HepG2 (cell line): ENCODE results near the gene SHROOM1. TPM values are rescaled to one million over a fixed set of nuclear protein-coding genes. Genes with fewer than 3 reads are reported as not detected.

Experiments used
- ATAC-seq: fragments of 200-7000 bp; cut with Tn5 transposase; 3 replicates; pipeline ENCODE4 v1.9.1; 2020; ENCODE audit warnings: mild to moderate bottlenecking, moderate library complexity
- BruUV-seq: library from RNA; stranded (reverse); fragments of 400-500 nt; replicated peaks from 2 replicates; lab custom pipeline; 2021; lab: Mats Ljungman, UMichigan
- CTCF ChIA-PET: fragments of 300-600 bp; formaldehyde crosslinking; extraction: SDS; loops from one replicate; lab custom pipeline; 2021; ENCODE audit warnings: low total read pairs, inconsistent platforms, low intra/inter-chr PET ratio; lab: Yijun Ruan, JAX
- POLR2A ChIA-PET: fragments of 350-600 bp; sonication (Branson Sonifier 250); formaldehyde crosslinking; loops from one replicate; lab custom pipeline; 2020; ENCODE audit warnings: antibody characterized with exemption, inconsistent platforms; lab: Yijun Ruan, JAX
- DNase-seq: peaks from one replicate; pipeline ENCODE4 v3.0.0-alpha.2; 2015; ENCODE audit warnings: low spot score
- FAIRE-seq: peaks from 3 replicates; lab custom pipeline; 2011; peaks lifted over from hg19 to GRCh38; lab: Jason Lieb, UNC
- H2AFZ ChIP-seq: one replicate; pipeline ENCODE4 v1.6.1; 2011; ENCODE audit warnings: low read length, inconsistent platforms
- H3K27ac ChIP-seq: fragments of 300-600 bp; 3 replicates; pipeline ENCODE4 v1.8.0; 2011; ENCODE audit warnings: mixed run types, mild to moderate bottlenecking, mixed read lengths, low read length, inconsistent platforms; ENCODE audit not compliant: insufficient read depth; ENCODE audit errors: extremely low read length
- H3K27me3 ChIP-seq, 2 experiments: fragments of 200-600 bp in 1 of 2; 2 replicates in 1 of 2; 3 replicates in 1 of 2; pipeline versions ENCODE4 v1.6.0 to v1.8.0; 2011; ENCODE audit warnings: low read length in 2 of 2, mild to moderate bottlenecking in 2 of 2, moderate library complexity in 2 of 2, inconsistent platforms in 1 of 2; ENCODE audit not compliant: insufficient read depth in 2 of 2, control insufficient read depth in 1 of 2
- H3K36me3 ChIP-seq, 2 experiments: fragments of 200-600 bp in 1 of 2; replicated peaks in 1 of 2; 2 replicates in 1 of 2; 3 replicates in 1 of 2; pipeline versions ENCODE4 v1.5.1 to v1.8.0; 2011; ENCODE audit warnings: low read length in 2 of 2, inconsistent platforms in 1 of 2; ENCODE audit not compliant: insufficient read depth in 2 of 2, control insufficient read depth in 1 of 2
- H3K4me1 ChIP-seq: 2 replicates; pipeline ENCODE4 v1.5.1; 2012; ENCODE audit warnings: low read length, inconsistent platforms; ENCODE audit not compliant: insufficient read depth
- H3K4me2 ChIP-seq: 2 replicates; pipeline ENCODE4 v1.6.0; 2011; ENCODE audit warnings: low read depth, low read length, inconsistent platforms
- H3K4me3 ChIP-seq, 3 experiments: fragments of 200-600 bp in 1 of 3; sonication (generic), shearing (Covaris generic) in 1 of 3; replicated peaks in 1 of 3; 2 replicates each; pipeline ENCODE4 v1.5.1; 2011 to 2016; ENCODE audit warnings: low read length in 3 of 3, inconsistent platforms in 2 of 3, low read depth in 2 of 3, mild to moderate bottlenecking in 2 of 3, control low read depth in 1 of 3, mixed read lengths in 1 of 3; ENCODE audit not compliant: insufficient read depth in 1 of 3
- H3K79me2 ChIP-seq: one replicate; pipeline ENCODE4 v1.6.1; 2011; ENCODE audit warnings: low read length, inconsistent platforms; ENCODE audit not compliant: insufficient read depth
- H3K9ac ChIP-seq: 2 replicates; pipeline ENCODE4 v1.6.0; 2011; ENCODE audit warnings: mild to moderate bottlenecking, low read depth, low read length, inconsistent platforms; ENCODE audit not compliant: insufficient read depth
- H3K9me3 ChIP-seq: 2 replicates; pipeline ENCODE4 v1.5.1; 2012; ENCODE audit warnings: mild to moderate bottlenecking, low read length
- H4K20me1 ChIP-seq: 2 replicates; pipeline ENCODE4 v1.6.0; 2011; ENCODE audit warnings: inconsistent platforms, mild to moderate bottlenecking, low read length, moderate library complexity; ENCODE audit not compliant: insufficient read depth
- HOXA3 ChIP-seq: sonication (generic); formaldehyde crosslinking; IDR thresholded peaks from 2 replicates; pipeline ENCODE4 v1.5.0; 2020; ENCODE audit warnings: missing genetic modification reagents
- SSRP1 ChIP-seq: IDR thresholded peaks from 2 replicates; pipeline ENCODE4 v1.6.1; 2016; ENCODE audit warnings: control low read depth
- ZBTB33 ChIP-seq: sonication (generic); formaldehyde crosslinking; IDR thresholded peaks from 2 replicates; pipeline ENCODE4 v1.4.0; 2020; ENCODE audit warnings: missing genetic modification reagents
- ZBTB38 ChIP-seq: sonication (generic); formaldehyde crosslinking; IDR thresholded peaks from 2 replicates; pipeline ENCODE4 v1.5.1; 2020; ENCODE audit warnings: mild to moderate bottlenecking, missing genetic modification reagents
- ZHX1 ChIP-seq: sonication (generic); formaldehyde crosslinking; IDR thresholded peaks from 2 replicates; pipeline ENCODE4 v1.8.1; 2022; ENCODE audit warnings: low read depth, mild to moderate bottlenecking, missing genetic modification reagents
- ZNF280D ChIP-seq: sonication (generic); formaldehyde crosslinking; IDR thresholded peaks from 2 replicates; pipeline ENCODE4 v1.5.1; 2020; ENCODE audit warnings: mild to moderate bottlenecking, missing genetic modification reagents
- ZNF687 ChIP-seq: sonication (generic); formaldehyde crosslinking; IDR thresholded peaks from 2 replicates; pipeline ENCODE4 v1.5.1; 2020; ENCODE audit warnings: mild to moderate bottlenecking, missing genetic modification reagents, moderate library complexity
- WGBS: methylation state at CpG from one replicate; pipeline ENCODE4 v1.1.6; 2017; ENCODE audit warnings: low lambda C conversion rate; 5-methylcytosine and 5-hydroxymethylcytosine counted together
- in situ Hi-C: cut with HindIII; loops from 2 replicates; pipeline ENCODE4 v1.10.0; 2017; ENCODE audit warnings: low pct_unique_long_range_greater_than_20kb; ENCODE audit not compliant: extremely low pct_ligation_motif_present
- intact Hi-C: fragments of 100-400 bp; cut with micrococcal nuclease; formaldehyde crosslinking; loops from one replicate; pipeline ENCODE4 v1.10.0; 2022; ENCODE audit not compliant: unreplicated experiment
- polyA plus RNA-seq, 8 experiments: library from polyadenylated mRNA; depleted of rRNA in 3 of 8; stranded (reverse) in 7 of 8; unstranded in 1 of 8; fragments of >200 nt; fragmentation: Illumina TruSeq in 4 of 8; extraction: Trizol in 4 of 8; gene quantifications; 2 replicates each; pipeline versions ENCODE4 v1.2.1 to v1.2.3, GENCODE V29; 2011 to 2016; ENCODE audit warnings: low read depth in 4 of 8, missing spikeins in 1 of 8, mixed read lengths in 1 of 8; ENCODE audit not compliant: insufficient read depth in 1 of 8
- total RNA-seq, 5 experiments: library from RNA; depleted of rRNA; stranded (reverse); fragments of >200 nt; fragmentation: Illumina TruSeq; extraction: Trizol; gene quantifications; 2 replicates each; pipeline ENCODE4 v1.2.3, GENCODE V29; 2016; ENCODE audit warnings: low read depth in 1 of 5

The SHROOM1 gene
- total and polyA plus RNA-seq, 2 of the 13 experiments (the other 11 are each of a cell fraction or from before 2014, with no cell fraction given), result 18.2 to 25.7 TPM

- ATAC-seq (no peak), FAIRE-seq (no peak), DNase-seq (no peak)
- POLR2A ChIA-PET, result interaction anchor here (1.1 to 1.5 kb wide), 2 partner anchors 8 to 25 kb away, joined by 3 to 5 read pairs; no protein-coding TSS in a partner anchor
- Histone ChIP-seq H3K4me2 (no peak overlapping the region), H3K36me3 (no peaks in the 10 kb centered on the region), H3K4me1 (peaks cover 58% of the 10 kb centered on the region), H3K79me2 (no peaks in the 10 kb centered on the region), H3K9me3 (no peaks in the 10 kb centered on the region), H3K9ac (no peak overlapping the region), H3K27ac (peak overlapping the region; percentile 12), H3K4me3 (no peak overlapping the region; a peak in 1 of 6 replicates), H4K20me1 (no peaks in the 10 kb centered on the region), H2AFZ (no peak overlapping the region), H3K27me3 (no peaks in the 10 kb centered on the region)
- no TSS peak for BruUV-seq
- TF ChIP-seq ZHX1 (CRISPR knock-in tag) (peak; percentile 98), ZBTB33 (CRISPR knock-in tag) (0 out of 2 replicates have a peak, but pooled peaks have one; percentile 38), SSRP1 (no peak), HOXA3 (CRISPR knock-in tag) (peak; percentile 71), ZNF280D (CRISPR knock-in tag) (no peak), ZBTB38 (CRISPR knock-in tag) (peak; percentile 88), ZNF687 (peak; percentile 15; the same call in 1 of the 2 replicates)
- intact Hi-C loops (no loop called here), in situ Hi-C loops (loop anchor here (5.0 kb wide), 1 partner anchor 42 kb away; no protein-coding TSS in a partner anchor)
- 98% methylated on average over 75 of the region's 81 CpGs for WGBS
- CTCF ChIA-PET, result no interaction called here
Measured at GRCh38 chr5:132814503-132815294, 15.7 kb downstream of the SHROOM1 start.
